ENCODE results near the gene PCDHA12.
"Not testable (repeated sequence)": the region's sequence is repeated elsewhere in the genome, so short reads cannot be mapped to it uniquely, and the experiment has no call there.

PCDHA12 gene

GRCh38 chr5:140875085-140876065 lies at the start of gene PCDHA12:
PCDHA12 (plus strand) TSS chr5:140875308; CDS start chr5:140875473, 165 bp downstream.
- DNase-seq: no peak

- DNase-seq: no peak
Observed at GRCh38 chr5:140827704-140828361, 47.3 kb upstream of the PCDHA12 start, which contains the start of gene PCDHA6. PCDHA6 (plus strand) TSS chr5:140827960; CDS start chr5:140828092, 132 bp downstream.

DNA sequence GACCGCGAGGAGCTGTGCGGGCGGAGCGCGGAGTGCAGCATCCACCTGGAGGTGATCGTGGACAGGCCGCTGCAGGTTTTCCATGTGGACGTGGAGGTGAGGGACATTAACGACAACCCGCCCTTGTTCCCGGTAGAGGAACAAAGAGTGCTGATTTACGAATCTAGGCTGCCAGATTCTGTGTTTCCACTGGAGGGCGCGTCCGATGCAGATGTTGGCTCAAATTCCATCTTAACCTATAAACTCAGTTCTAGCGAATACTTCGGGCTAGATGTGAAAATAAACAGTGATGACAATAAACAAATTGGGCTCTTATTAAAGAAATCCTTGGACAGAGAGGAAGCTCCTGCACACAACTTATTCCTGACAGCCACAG lies 46.8 kb upstream of the PCDHA12 start:
- no peak for DNase-seq

DNA sequence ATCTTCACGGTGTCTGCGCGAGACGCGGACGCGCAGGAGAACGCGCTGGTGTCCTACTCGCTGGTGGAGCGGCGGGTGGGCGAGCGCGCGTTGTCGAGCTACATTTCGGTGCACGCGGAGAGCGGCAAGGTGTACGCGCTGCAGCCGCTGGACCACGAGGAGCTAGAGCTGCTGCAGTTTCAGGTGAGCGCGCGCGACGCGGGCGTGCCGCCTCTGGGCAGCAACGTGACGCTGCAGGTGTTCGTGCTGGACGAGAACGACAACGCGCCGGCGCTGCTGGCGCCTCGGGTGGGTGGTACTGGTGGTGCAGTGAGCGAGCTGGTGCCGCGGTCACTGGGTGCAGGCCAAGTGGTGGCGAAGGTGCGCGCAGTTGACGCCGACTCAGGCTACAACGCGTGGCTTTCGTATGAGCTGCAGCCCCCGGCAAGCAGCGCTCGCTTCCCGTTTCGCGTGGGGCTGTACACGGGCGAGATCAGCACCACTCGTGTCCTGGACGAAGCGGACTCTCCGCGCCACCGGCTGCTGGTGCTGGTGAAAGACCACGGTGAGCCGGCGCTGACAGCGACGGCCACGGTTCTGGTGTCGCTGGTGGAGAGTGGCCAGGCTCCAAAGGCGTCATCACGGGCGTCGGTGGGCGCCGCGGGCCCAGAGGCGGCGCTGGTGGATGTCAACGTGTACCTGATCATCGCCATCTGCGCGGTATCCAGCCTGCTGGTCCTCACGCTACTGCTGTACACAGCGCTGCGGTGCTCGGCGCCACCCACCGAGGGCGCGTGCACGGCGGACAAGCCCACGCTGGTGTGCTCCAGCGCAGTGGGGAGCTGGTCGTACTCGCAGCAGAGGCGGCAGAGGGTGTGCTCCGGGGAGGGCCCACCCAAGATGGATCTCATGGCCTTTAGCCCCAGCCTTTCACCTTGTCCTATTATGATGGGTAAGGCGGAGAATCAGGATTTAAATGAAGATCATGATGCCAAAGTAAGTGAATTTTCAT lies 45.3 kb upstream of the PCDHA12 start:
- not testable (repeated sequence) for DNase-seq

DNA sequence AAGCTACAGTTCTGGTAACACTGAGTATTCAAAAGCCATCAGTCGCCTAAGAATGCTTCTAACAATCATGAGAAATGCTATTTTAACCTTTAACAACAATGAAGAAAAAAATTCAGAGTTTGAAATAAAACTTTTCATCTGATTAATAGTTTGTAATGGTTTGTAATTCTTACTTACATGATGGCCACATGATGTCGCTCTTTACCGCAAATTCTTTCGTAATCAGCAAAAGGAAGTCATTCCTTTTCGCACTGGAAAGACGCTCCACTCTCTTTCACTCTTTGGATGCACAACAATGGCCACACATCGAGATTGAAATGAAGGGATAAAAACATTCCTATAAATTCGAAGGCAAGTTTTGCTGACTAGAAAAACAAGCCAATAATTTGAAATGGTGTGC lies 41.1 kb upstream of the PCDHA12 start, which contains the start of gene PCDHA7:
Gene PCDHA7, plus strand, starts transcription at position 277 of the 400 bp plus-strand sequence. Its CDS starts 115 bp downstream, at position 392.
- no peak for DNase-seq

DNA sequence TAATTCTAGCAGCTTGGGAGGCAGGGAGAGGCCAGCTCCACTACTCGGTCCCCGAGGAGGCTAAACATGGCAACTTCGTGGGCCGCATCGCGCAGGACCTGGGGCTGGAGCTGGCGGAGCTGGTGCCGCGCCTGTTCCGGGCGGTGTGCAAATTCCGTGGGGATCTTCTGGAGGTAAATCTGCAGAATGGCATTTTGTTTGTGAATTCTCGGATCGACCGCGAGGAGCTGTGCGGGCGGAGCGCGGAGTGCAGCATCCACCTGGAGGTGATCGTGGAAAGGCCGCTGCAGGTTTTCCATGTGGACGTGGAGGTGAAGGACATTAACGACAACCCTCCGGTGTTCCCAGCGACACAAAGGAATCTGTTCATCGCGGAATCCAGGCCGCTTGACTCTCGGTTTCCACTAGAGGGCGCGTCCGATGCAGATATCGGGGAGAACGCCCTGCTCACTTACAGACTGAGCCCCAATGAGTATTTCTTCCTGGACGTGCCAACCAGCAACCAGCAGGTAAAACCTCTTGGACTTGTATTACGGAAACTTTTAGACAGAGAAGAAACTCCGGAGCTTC lies 40.6 kb upstream of the PCDHA12 start:
- not testable (repeated sequence) for DNase-seq

- no peak for DNase-seq
Observed at GRCh38 chr5:140835622-140836510, 39.2 kb upstream of the PCDHA12 start.

- DNase-seq: peak; percentile 2
Observed at GRCh38 chr5:140840978-140841962, 33.8 kb upstream of the PCDHA12 start, which contains the start of gene PCDHA8. PCDHA8 (plus strand) TSS chr5:140841187; CDS start chr5:140841322, 135 bp downstream.

GRCh38 chr5:140842798-140843733 lies 32.0 kb upstream of the PCDHA12 start:
- no peak for DNase-seq

GRCh38 chr5:140848139-140849102 lies 26.7 kb upstream of the PCDHA12 start, which contains the start of gene PCDHA9:
PCDHA9 (plus strand) TSS chr5:140848382; CDS start chr5:140848496, 114 bp downstream.
- not testable (repeated sequence) for DNase-seq

DNA sequence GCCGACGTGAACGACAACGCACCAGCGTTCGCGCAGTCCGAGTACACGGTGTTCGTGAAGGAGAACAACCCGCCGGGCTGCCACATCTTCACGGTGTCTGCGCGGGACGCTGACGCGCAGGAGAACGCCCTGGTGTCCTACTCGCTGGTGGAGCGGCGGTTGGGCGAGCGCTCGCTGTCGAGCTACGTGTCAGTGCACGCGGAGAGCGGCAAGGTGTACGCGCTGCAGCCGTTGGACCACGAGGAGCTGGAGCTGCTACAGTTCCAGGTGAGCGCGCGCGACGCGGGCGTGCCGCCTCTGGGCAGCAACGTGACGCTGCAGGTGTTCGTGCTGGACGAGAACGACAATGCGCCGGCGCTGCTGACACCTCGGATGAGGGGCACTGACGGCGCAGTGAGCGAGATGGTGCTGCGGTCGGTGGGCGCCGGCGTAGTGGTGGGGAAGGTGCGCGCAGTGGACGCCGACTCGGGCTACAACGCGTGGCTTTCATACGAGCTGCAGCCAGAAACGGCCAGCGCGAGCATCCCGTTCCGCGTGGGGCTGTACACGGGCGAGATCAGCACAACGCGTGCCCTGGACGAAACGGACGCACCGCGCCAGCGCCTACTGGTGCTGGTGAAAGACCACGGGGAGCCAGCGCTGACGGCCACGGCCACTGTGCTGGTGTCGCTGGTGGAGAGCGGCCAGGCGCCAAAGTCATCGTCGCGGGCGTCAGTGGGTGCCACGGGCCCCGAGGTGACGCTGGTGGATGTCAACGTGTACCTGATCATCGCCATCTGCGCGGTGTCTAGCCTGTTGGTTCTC lies 25.1 kb upstream of the PCDHA12 start:
- not testable (repeated sequence) for DNase-seq

DNA sequence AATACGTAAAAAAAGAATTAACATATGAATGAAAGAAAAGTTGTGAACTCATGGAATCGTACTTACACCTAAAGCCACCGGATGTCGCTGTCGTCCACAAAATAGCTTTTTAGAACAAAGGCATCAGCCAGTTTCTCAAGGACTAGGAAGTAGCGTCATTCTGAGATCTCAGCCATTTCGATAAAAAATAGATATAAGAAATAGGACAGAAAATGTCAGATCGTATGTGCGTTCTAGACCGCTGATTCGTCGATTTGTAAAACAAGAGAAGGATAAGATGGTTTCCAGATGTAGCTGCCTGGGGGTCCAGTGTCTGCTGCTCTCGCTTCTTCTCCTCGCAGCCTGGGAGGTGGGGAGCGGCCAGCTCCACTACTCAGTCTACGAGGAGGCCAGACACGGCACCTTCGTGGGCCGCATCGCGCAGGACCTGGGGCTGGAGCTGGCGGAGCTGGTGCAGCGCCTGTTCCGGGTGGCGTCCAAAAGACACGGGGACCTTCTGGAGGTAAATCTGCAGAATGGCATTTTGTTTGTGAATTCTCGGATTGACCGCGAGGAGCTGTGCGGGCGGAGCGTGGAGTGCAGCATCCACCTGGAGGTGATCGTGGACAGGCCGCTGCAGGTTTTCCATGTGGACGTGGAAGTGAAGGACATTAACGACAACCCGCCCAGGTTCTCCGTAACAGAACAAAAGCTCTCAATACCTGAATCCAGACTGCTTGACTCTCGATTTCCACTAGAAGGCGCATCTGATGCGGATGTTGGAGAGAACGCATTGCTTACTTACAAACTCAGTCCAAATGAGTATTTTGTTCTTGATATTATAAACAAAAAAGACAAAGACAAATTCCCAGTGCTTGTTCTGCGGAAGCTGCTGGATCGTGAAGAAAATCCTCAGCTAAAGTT lies 19.1 kb upstream of the PCDHA12 start, which contains the start of gene PCDHA10:
Gene PCDHA10, plus strand, starts transcription at position 126 of the 903 bp plus-strand sequence. Its CDS starts 152 bp downstream, at position 278.
- no peak for DNase-seq

DNA sequence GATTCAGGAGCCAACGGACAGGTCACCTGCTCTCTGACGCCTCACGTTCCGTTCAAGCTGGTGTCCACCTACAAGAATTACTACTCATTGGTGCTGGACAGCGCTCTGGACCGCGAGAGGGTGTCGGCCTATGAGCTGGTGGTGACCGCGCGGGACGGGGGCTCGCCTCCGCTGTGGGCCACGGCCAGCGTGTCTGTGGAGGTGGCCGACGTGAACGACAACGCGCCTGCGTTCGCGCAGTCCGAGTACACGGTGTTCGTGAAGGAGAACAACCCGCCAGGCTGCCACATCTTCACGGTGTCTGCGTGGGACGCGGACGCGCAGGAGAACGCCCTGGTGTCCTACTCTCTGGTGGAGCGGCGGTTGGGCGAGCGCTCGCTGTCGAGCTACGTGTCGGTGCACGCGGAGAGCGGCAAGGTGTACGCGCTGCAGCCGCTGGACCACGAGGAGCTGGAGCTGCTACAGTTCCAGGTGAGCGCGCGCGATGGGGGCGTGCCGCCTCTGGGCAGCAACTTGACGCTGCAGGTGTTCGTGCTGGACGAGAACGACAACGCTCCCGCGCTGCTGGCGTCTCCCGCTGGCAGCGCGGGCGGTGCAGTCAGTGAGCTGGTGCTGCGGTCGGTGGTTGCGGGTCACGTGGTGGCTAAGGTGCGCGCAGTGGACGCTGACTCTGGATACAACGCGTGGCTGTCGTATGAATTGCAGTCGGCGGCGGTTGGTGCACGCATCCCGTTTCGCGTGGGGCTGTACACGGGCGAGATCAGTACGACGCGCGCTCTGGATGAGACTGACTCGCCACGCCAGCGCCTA lies 17.7 kb upstream of the PCDHA12 start:
- DNase-seq: no peak

DNA sequence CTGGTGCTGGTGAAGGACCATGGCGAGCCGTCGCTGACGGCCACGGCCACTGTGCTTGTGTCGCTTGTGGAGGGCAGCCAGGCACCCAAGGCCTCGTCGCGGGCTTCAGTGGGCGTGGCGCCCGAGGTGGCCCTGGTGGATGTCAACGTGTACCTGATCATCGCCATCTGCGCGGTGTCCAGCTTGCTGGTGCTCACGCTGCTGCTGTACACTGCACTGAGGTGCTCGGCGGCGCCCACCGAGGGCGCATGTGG lies 17.2 kb upstream of the PCDHA12 start:
- no peak for DNase-seq

Measured in activated CD4-positive, alpha-beta T cell treated with anti-CD3 and anti-CD28 coated beads, Interleukin-2, amount 50 U/mL, for 16 hours (primary cell).